Endothelial cell of umbilical vein (primary cell): Measurements from ENCODE around the gene ENGASE. TPM values are rescaled to one million over a fixed set of nuclear protein-coding genes. Genes with fewer than 3 reads are reported as not detected.

Experiments
- BruUV-seq: library from RNA; stranded (reverse); fragments of 400-500 nt; replicated peaks from 2 replicates; lab custom pipeline; 2021; lab: Mats Ljungman, UMichigan
- CTCF ChIA-PET: fragments of 300-600, 350-600 bp; sonication (Branson Sonifier 250); formaldehyde crosslinking; loops from one replicate; lab custom pipeline; 2021; ENCODE audit warnings: antibody characterized with exemption, inconsistent platforms; lab: Charles Lee
- POLR2A ChIA-PET: fragments of 300-600, 350-600 bp; sonication (Branson Sonifier 250); formaldehyde crosslinking; loops from one replicate; lab custom pipeline; 2021; ENCODE audit warnings: antibody characterized with exemption, inconsistent platforms; lab: Charles Lee
- DNase-seq: peaks from one replicate; pipeline ENCODE4 v3.0.0-alpha.2; 2011; ENCODE audit warnings: low read depth, low spot score
- FAIRE-seq: peaks from 2 replicates; lab custom pipeline; 2011; peaks lifted over from hg19 to GRCh38; lab: Jason Lieb, UNC
- H2AFZ ChIP-seq: 2 replicates; pipeline ENCODE4 v1.6.0; 2012; ENCODE audit warnings: low read depth, low read length, control low read depth, inconsistent platforms
- H3K27ac ChIP-seq: 2 replicates; pipeline ENCODE4 v1.5.1; 2011; ENCODE audit warnings: low read depth, mild to moderate bottlenecking, control low read depth, low read length, moderate library complexity; ENCODE audit not compliant: insufficient read depth
- H3K27me3 ChIP-seq, 2 experiments: 2 replicates each; pipeline versions ENCODE4 v1.6.0 to v1.6.1; 2011; ENCODE audit warnings: low read length in 2 of 2, mixed read lengths in 1 of 2; ENCODE audit not compliant: control insufficient read depth in 2 of 2, insufficient read depth in 2 of 2
- H3K36me3 ChIP-seq, 2 experiments: 2 replicates in 1 of 2; 3 replicates in 1 of 2; pipeline ENCODE4 v1.5.1; 2011; ENCODE audit warnings: low read length in 2 of 2, mild to moderate bottlenecking in 1 of 2, moderate library complexity in 1 of 2; ENCODE audit not compliant: control insufficient read depth in 2 of 2, insufficient read depth in 2 of 2; ENCODE audit errors: extremely low read depth in 1 of 2
- H3K4me1 ChIP-seq: 3 replicates; pipeline ENCODE4 v1.5.1; 2011; ENCODE audit warnings: mild to moderate bottlenecking, low read length; ENCODE audit not compliant: control insufficient read depth, insufficient read depth; ENCODE audit errors: extremely low read depth
- H3K4me2 ChIP-seq: 2 replicates; pipeline ENCODE4 v1.6.1; 2011; ENCODE audit warnings: low read length, control low read depth, mixed read lengths; ENCODE audit not compliant: insufficient read depth
- H3K4me3 ChIP-seq, 3 experiments: fragments of 200-600 bp in 1 of 3; sonication (generic), shearing (Covaris generic) in 1 of 3; replicated peaks in 1 of 3; 2 replicates each; pipeline ENCODE4 v1.5.1; 2011 to 2016; ENCODE audit warnings: control low read depth in 3 of 3, low read length in 3 of 3, mild to moderate bottlenecking in 2 of 3, inconsistent platforms in 1 of 3, low read depth in 1 of 3, moderate library complexity in 1 of 3; ENCODE audit not compliant: insufficient read depth in 1 of 3
- H3K79me2 ChIP-seq: 2 replicates; pipeline ENCODE4 v1.6.0; 2012; ENCODE audit warnings: low read length, inconsistent platforms; ENCODE audit not compliant: control insufficient read depth, insufficient read depth
- H3K9ac ChIP-seq: replicated peaks from 2 replicates; pipeline ENCODE3; 2011; ENCODE audit warnings: low read length, control low read depth; ENCODE audit not compliant: insufficient read depth; ENCODE audit errors: extremely low read depth
- H3K9me1 ChIP-seq: replicated peaks from 3 replicates; pipeline ENCODE4 v1.6.0; 2011; ENCODE audit warnings: mild to moderate bottlenecking, low read length; ENCODE audit not compliant: control insufficient read depth, insufficient read depth; ENCODE audit errors: extremely low read depth
- H3K9me3 ChIP-seq: replicated peaks from 2 replicates; pipeline ENCODE4 v1.5.1; 2012; ENCODE audit warnings: low read length, inconsistent platforms; ENCODE audit not compliant: control insufficient read depth, insufficient read depth
- H4K20me1 ChIP-seq: replicated peaks from 2 replicates; pipeline ENCODE3; 2011; ENCODE audit warnings: mild to moderate bottlenecking, low read length; ENCODE audit not compliant: control insufficient read depth, insufficient read depth; ENCODE audit errors: extremely low read depth
- EZH2 ChIP-seq: IDR thresholded peaks from 2 replicates; pipeline ENCODE4 v1.6.1; 2012; ENCODE audit warnings: borderline replicate concordance, low read depth, mild to moderate bottlenecking, moderate library complexity, low read length, inconsistent platforms; ENCODE audit not compliant: severe bottlenecking
- FOS ChIP-seq: IDR thresholded peaks from 2 replicates; pipeline ENCODE4 v1.6.1; 2011; ENCODE audit warnings: mild to moderate bottlenecking, low read length, moderate library complexity, borderline replicate concordance; ENCODE audit not compliant: insufficient read depth
- GATA2 ChIP-seq: IDR thresholded peaks from 2 replicates; pipeline ENCODE4 v1.7.0; 2011; ENCODE audit warnings: low read depth, mild to moderate bottlenecking, moderate library complexity, mixed read lengths, low read length; ENCODE audit not compliant: insufficient read length, insufficient read depth
- JUN ChIP-seq: IDR thresholded peaks from 2 replicates; pipeline ENCODE4 v1.6.1; 2011; ENCODE audit warnings: borderline replicate concordance, low read depth; ENCODE audit not compliant: insufficient read length, insufficient read depth
- MYC ChIP-seq: IDR thresholded peaks from one replicate; pipeline ENCODE4 v1.6.1; 2011; ENCODE audit warnings: mild to moderate bottlenecking, low read depth, low read length
- POLR2A ChIP-seq: IDR thresholded peaks from 2 replicates; pipeline ENCODE4 v1.6.1; 2012; ENCODE audit warnings: low read depth, mild to moderate bottlenecking, control low read depth, low read length
- POLR2AphosphoS5 ChIP-seq: IDR thresholded peaks from 2 replicates; pipeline ENCODE4 v1.6.1; 2012; ENCODE audit warnings: low read depth, mild to moderate bottlenecking, control low read depth, low read length, moderate library complexity; ENCODE audit not compliant: insufficient read depth
- dilution Hi-C: fragments of 300-500 bp; cut with MboI; formaldehyde crosslinking; loops from one replicate; pipeline ENCODE4 v1.15.0; 2019; ENCODE audit warnings: low sequenced_read_pairs; ENCODE audit not compliant: extremely low pct_ligation_motif_present
- intact Hi-C: fragments of 100-400 bp; cut with micrococcal nuclease; formaldehyde crosslinking; loops from one replicate; pipeline ENCODE4 v1.10.0; 2022
- polyA plus RNA-seq, 4 experiments: library from polyadenylated mRNA; depleted of rRNA in 3 of 4; stranded (reverse) in 3 of 4; unstranded in 1 of 4; fragments of >200 nt; gene quantifications; 2 replicates each; pipeline versions ENCODE4 v1.2.1 to v1.2.3, GENCODE V29; 2011 to 2012; ENCODE audit warnings: missing spikeins in 1 of 4
- total RNA-seq: library from RNA; stranded (reverse); gene quantifications from 2 replicates; pipeline ENCODE4 v1.2.3, GENCODE V29; 2021
- TF ChIP-seq, protein P1 (sequence below): IDR thresholded peaks from 2 replicates; pipeline ENCODE4 v1.6.1; 2011; ENCODE audit not compliant: insufficient read depth, insufficient read length
- TF ChIP-seq, protein P2 (sequence below), 2 donors: IDR thresholded peaks; 1 replicate in 1 of 2; 2 replicates in 1 of 2; pipeline ENCODE4 v1.5.1; 2011; ENCODE audit warnings: low read length in 2 of 2, mild to moderate bottlenecking in 2 of 2, moderate library complexity in 2 of 2, control low read depth in 1 of 2, inconsistent platforms in 1 of 2, low read depth in 1 of 2; ENCODE audit not compliant: insufficient read depth in 1 of 2; ENCODE audit errors: extremely low read depth in 1 of 2

Gene ENGASE
- total and polyA plus RNA-seq, 2 donors (not counting 3 experiments of a cell fraction or from before 2014, with no cell fraction given) = 13.7 to 20.8 TPM

DNA sequence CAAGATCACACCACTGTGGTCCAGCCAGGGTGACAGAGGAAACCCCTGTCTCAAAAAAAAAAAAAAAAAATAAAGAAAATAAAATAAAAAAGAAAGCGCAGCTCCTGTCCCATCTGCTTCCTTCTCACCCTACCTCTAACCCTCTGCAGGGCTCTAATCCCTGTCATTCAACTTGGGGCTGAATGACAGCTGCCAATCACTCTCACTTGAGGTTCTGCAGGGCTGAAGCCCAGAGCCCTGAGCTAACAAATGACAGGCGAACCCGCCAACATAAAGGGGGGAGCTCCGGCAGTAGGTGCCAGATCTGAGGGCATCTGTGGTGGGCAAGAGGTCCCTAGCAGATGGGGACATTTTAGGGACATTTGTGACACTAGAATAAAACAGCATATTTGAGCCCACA, 44.3 kb downstream of the ENGASE start:
- no TSS peak for BruUV-seq
- ChIA-PET CTCF (interaction anchor here (1.4 kb wide), 1 partner anchor 32 kb away, joined by 3 read pairs; no protein-coding TSS in a partner anchor), POLR2A (no interaction called here)
- H3K9me3 ChIP-seq = no peaks in the 10 kb centered on the region
- H3K27ac ChIP-seq = no peak overlapping the region
- TF ChIP-seq EZH2 (no peak), POLR2A (no peak), JUN (no peak), MYC (no peak), POLR2AphosphoS5 (no peak), GATA2 (no peak), FOS (no peak)
- TF ChIP-seq, protein P1, sequence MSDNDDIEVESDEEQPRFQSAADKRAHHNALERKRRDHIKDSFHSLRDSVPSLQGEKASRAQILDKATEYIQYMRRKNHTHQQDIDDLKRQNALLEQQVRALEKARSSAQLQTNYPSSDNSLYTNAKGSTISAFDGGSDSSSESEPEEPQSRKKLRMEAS = no peak
- TF ChIP-seq, protein P2, sequence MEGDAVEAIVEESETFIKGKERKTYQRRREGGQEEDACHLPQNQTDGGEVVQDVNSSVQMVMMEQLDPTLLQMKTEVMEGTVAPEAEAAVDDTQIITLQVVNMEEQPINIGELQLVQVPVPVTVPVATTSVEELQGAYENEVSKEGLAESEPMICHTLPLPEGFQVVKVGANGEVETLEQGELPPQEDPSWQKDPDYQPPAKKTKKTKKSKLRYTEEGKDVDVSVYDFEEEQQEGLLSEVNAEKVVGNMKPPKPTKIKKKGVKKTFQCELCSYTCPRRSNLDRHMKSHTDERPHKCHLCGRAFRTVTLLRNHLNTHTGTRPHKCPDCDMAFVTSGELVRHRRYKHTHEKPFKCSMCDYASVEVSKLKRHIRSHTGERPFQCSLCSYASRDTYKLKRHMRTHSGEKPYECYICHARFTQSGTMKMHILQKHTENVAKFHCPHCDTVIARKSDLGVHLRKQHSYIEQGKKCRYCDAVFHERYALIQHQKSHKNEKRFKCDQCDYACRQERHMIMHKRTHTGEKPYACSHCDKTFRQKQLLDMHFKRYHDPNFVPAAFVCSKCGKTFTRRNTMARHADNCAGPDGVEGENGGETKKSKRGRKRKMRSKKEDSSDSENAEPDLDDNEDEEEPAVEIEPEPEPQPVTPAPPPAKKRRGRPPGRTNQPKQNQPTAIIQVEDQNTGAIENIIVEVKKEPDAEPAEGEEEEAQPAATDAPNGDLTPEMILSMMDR (IDR thresholded peaks at IDR 0.05; ENCODE audit: extremely low read depth in 1 of 2, insufficient read depth in 1 of 2, low read depth in 1 of 2, low read length in 2 of 2) = no peak
- DNase-seq (no peak), FAIRE-seq (no peak)
- H3K79me2 ChIP-seq = no peaks in the 10 kb centered on the region
- dilution Hi-C loops (no loop called here), intact Hi-C loops (no loop called here)
- no peak overlapping the region for H3K4me2 ChIP-seq
- H4K20me1 ChIP-seq = no peaks in the 10 kb centered on the region
- H2AFZ ChIP-seq = no peak overlapping the region
- no peaks in the 10 kb centered on the region for H3K27me3 ChIP-seq
- no peak overlapping the region for H3K4me3 ChIP-seq
- no peak overlapping the region for H3K9ac ChIP-seq
- no peaks in the 10 kb centered on the region for H3K4me1 ChIP-seq
- H3K9me1 ChIP-seq = no peaks in the 10 kb centered on the region
- no peaks in the 10 kb centered on the region for H3K36me3 ChIP-seq
